Hematopoietic multipotent progenitor cell treated with erythropoietin and hydrocortisone succinate and interleukin-3 and kit ligand, for 6 days (in vitro differentiated cells): ENCODE data around the gene AGFG1.
"Not testable (repeated sequence)": the region's sequence is repeated elsewhere in the genome, so short reads cannot be mapped to it uniquely, and the experiment has no call there.

Source experiments
- DNase-seq: peaks from one replicate; pipeline ENCODE4 v3.0.0-alpha.2; 2015

AGFG1 gene

DNA sequence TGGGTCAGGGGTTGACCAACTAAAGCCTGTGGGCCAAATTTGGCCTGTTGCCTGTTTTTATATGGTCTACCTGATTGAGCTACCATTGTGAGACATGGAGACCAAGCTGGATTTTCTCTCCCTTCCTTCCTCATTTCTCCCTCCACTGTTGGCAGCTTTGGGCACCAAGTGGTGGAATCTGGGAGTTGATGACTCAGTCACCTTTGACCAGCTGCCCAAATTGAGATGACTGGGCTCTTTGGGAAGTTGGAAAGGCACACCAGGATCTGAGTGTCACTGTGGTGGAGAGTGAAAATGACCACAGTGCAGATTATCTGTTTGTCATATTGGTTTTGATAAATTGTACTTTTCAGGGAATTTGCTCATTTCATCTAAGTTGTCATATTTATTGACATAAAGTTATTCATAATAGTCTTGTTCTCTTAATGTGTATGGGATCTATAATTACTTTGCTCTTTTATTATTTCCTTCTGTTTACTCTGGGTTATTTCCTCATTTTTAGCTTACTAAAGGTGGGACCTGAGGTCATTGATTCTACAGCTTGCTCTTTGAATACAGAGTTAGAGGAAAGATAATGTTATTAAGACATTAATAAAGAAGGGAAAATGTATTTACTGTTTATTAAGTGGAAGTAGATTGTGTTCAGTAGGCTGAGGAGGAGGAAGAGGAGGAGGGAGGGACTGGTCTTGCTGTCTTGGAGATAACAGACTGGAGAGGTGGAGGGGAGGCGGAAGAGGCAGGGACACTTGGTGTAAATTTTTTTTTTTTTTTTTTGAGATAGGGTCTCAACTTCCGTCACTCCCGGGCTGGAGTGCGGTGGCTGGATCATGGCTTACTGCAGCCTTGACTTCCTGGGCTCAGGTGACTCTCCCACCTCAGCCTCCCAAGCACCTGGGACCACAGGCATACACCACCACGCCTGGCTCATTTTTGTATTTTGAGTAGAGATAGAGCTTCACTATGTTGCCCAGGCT lies 31.8 kb downstream of the AGFG1 start:
- peak; percentile 25 for DNase-seq

DNA sequence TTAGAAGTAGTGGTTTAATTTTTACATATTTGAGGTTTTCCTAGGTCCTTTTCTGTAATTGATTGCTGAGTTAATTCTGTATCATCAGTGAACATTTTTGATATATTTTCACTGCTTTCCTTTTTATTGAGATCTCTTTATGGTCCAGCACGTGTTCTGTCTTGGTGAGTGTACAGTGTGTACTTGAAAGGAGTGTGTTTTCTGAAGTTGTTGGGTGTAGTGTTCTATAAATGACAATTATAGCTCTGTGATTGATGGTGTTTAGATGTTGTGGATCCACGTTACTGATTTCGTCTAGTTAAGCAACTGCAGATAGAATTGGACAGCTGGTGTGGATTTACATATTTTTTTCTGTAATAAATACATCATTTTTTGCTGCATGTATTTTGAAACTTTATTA lies 32.7 kb downstream of the AGFG1 start:
- DNase-seq, result no peak

DNA sequence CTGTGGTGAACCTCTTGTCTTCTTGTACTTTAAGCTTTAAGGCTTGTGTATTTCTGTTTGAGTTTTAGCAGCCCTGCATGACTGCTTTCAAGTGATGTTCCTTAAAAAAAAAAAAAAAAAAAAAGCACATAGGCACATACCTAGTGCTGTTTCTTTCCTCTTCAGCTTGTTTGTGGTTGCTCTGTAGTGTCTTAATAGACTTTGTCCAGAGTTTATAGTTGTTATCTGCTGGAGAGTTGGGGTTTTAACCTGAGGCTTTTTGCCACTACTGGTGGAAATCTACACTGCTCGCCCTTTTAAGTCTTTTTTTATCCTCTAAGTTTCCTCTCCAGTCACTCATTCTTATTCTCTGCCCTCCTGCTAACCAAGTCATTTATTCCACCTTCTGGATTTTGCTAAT lies 34.5 kb downstream of the AGFG1 start:
- peak; percentile 43 for DNase-seq

DNA sequence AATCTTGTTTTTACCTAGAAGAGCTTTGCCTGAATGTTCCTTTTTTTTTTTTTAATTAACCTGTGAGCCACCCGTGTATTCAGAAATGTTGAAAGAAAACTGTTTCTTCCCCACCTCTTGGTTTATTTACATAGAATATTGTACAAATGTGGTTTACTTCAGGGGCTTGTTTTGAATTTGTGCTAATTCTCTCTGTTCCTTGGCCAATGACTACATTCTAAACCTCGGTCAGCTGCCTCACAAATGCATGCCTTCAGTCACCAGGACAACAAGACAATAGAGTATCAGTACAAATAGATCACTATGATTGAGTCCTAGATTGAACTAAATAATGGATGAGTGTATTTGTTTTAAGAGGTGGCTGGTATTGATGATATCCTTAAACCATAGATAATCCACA lies 36.0 kb downstream of the AGFG1 start:
- DNase-seq, result no peak

DNA sequence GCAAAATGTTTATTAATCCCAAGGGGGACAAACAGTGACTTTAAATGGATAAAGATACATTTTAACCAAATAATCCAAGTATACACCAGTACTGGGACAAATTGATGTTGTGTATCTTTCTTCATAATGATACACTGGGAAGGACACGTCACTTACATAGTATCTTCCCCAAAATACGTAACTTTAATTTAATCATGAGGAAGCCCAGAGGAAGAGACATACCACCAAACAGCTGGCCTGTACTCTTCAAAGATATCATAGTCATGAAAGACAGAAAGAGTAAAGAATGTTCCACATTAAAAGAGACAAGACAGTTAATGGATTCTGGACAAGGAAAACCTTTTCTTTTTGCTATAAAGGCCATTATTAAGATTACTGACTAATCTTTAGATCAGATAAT lies 37.1 kb downstream of the AGFG1 start:
- DNase-seq, result peak; percentile 38

DNA sequence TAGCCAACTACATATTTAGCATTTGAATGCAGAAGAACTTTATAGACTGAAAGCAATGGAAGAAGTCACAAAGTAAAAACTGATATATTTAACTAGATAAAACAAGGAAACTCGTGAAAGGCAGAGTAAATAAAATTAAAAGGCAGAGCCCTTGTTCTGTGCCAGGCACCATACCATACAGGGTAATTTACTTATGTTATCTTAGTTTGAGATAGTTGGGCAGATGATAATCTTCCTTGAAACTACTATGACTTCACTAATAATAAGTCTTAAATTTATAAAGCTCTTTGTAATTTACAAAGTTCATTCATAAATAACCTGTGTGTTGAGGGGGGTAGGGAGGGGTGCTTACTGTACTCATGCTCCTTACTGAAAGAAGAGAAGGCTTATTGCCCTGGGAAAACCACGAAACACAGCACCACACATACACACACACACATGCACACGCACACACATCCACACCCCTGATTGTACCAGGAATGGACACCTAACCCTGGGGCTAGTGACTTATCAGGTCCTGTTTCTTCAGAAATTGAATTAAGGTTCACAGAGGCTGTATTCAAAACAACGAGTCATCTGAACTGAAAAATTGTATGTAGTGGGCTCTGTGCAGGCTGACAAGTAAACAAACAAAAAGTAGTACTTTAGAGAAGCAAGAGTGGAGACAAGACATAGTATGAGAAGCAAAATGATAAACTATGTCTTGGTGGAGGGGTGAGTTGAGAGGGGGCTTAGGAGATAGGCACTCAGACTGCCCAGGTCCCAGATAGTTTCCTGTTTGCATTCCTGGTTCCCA lies 38.1 kb downstream of the AGFG1 start:
- DNase-seq, result peak; percentile 38

DNA sequence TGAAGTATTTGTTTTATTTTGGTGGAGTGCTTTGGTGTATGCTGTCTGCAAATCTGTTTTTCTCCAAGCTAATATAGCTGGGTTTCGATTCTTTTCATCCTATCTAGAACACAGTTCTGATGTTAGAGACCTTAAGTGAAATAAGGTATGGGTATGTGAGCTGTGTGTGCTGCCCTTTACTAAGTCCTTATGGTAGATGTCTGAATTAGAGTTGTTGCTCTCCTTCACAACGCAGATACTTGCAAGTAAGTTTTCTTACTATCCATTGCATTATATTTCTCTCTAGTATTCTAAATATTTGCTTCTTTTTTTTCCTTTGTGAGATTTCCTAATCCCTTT lies 38.6 kb downstream of the AGFG1 start:
- no peak for DNase-seq

DNA sequence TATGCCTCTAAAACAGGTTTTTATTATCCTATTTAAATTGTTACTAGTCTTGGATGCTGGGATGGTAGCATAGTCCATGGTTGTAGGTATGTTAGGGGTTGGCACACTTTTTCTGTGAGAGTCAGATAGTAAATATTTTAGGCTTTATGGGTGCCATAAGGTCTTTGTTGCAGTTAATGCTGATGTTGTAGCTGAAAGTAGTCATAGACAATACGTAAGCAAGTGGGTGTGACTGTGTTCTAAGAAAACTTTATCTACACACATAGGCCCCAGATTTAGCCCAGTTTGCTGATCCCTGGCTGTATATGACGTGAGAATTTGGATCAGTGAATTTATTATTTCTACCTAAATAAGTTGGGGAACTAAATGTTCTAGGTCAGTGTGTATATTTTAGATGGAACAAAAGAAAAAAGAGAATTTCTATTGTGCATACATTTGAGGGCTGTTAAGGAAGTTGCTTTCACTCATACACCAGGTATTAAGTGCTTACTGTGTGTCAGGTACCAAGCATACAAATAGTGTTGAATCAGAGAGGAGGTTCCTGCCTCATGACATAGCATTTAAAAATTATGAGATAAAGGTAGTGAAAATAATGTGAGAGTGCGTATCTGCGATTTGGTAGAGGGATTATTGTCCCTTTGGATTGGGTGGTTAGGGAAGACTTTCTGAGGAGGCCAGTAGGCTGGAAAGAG lies 39.4 kb downstream of the AGFG1 start:
- DNase-seq, result peak; percentile 76

DNA sequence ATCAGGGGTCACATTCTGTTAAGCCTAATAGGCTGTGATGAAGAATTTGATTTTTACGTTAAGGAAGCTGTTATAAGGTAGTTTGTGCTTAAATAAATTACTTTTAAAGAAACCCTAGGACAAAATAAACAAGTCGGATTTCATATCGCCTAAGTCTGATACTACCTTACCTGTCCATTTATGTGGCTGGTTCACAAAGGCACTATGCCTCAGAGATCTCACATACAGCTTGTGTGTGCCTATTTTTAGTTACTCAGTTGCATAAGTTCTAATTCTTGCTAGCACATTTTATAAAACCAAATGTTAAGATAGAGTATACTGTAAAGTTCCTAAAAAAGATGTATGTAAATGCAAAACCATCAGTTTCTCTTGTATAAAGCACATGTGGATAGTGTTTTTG lies 40.0 kb downstream of the AGFG1 start:
- DNase-seq, result no peak

DNA sequence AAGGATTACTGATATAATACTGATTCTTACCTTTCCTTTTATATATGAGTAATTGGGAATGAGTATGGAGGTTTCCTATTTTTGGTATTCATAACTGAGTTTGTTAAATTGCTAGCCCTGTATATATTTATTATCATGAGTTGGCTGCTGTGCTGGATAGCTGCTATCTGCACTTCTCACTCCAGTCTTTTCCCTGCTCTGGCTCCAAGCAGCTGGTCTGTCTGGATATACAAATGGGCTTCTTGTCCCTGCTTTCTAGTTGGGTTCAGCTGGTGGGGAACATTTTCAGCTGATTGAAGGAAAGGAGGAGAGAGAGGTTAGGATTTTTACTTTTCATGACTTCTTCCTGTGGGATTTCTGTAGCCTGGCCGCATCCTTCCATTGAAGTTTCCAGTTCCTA lies 41.2 kb downstream of the AGFG1 start:
- DNase-seq, result peak; percentile 43

DNA sequence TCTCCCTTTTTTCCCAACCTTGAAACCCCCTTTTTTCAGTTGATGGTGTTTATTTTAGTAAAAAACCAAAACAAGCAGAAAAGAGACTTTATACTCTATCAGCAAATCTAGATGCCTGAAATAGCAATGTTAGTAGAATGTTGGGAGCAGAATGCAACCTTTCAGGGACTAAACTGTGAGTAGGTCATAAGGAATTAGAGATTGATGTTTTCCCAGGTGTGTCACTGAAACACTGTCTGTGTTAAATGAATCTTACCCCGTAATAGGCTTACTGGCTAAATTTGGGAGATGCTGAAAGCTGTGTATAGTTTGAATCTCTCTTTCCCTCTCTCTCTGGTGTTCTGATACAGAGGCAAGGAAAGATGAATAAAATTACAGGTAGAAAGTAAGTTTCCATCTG lies 43.8 kb downstream of the AGFG1 start:
- no peak for DNase-seq

DNA sequence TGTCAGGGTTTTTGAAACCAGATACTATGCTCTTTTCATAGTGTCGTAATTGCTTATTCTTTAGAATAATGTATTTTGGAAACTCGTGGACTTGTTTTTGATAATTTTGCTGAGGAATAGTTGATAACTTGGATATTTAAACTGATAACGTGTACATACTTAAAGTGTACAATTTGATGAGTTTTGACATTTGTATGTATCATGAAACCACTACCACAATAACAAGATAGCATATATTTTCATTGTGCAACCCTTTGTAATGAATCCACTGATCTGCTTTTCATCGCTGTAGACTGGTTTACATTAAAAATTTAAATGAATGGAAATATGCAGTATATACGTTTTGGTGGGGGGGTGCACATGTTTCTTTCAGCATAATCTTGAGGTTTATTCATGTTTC lies 45.8 kb downstream of the AGFG1 start:
- DNase-seq, result no peak

DNA sequence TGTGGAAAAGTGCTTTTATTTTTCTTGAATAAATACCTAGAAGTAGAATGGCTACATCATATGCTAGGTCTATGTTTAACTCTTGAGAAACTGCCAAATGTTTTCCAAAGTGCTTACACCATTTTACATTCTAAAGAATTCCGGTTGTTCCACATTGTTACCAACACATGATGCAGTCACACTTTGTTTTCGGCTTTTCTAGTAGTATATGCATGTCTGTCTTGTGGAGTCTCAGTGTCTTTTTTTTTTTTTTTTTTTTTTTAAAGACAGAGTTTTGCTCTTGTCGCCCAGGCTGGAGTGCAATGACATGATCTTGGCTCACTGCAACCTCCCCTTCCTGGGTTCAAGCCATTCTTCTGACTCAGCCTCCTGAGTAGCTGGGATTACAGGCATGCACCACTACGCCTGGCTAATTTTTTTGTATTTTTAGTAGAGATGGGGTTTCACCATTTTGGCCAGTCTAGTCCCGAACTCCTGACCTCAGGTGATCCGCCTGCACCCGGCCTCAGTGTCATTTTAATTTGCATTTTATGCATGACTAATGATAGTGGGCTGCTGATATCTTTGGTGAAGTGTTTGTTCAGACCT lies 46.4 kb downstream of the AGFG1 start:
- not testable (repeated sequence) for DNase-seq

DNA sequence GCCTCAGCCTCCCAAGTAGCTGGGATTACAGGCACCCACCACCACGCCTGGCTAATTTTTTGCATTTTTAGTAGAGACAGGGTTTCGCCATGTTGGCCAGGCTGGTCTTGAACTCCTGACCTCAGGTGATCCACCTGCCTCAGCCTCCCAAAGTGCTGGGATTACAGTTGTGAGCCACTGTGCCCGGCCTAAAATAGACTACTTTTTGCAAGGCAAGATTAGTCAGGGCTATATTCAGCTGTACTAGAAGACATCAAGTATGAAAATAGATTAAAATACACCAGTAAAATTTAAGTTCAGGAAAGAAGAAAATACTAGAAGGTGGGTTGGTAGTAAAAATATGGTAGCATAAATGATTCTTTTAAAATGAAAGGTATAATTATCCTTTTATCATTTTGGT lies 49.2 kb downstream of the AGFG1 start:
- DNase-seq, result not testable (repeated sequence)

DNA sequence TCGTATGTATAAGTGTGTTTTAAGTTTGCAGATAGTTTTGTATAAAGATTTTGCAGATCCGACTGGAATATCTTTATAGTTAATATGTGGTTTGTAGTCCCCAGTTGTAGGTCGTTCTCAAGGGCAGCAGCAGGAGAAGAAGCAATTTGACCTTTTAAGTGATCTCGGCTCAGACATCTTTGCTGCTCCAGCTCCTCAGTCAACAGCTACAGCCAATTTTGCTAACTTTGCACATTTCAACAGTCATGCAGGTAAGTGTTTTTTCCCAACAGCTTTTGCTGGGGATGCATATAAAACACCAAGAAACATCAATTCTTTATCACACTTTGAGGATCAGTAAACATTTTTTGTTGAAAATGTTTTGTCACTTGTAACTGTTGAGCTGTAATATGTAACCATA lies 52.7 kb downstream of the AGFG1 start:
- no peak for DNase-seq

DNA sequence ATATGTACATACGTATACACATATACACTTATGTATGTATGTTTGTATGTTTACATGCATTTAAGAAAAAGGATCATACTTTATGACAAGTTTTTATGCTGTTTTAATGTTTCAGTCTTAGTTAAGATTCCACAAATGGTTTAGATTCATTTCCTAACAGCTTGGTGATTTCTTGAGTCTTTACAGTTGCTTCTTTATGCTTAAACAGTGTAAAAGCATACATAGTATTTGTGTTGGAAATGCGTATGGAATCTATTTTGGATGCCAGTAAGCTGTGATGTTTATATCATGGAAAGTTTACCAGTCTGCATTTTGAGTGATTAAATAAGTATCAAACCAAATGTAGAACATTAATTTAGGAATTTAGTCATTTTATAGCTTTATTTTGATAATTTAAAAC lies 55.4 kb downstream of the AGFG1 start:
- no peak for DNase-seq

DNA sequence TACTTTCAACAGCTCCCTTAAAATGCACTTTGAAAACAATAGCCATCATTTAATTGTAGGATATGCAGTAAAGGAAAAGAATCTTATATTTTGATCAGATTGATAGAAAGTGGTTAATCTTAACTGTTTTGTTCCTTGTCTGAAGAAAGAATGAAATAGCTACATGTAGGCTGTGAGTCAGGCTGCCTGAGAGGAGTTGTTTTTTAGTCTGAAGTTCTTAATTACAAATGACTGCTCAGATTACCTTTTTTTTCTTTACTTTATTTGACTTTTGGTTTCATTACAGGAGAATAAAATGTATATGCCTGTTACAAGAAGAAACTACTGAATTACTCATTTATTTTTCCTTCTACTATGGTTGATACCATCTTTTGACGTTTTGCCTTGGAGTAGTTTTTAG lies 56.8 kb downstream of the AGFG1 start:
- no peak for DNase-seq

DNA sequence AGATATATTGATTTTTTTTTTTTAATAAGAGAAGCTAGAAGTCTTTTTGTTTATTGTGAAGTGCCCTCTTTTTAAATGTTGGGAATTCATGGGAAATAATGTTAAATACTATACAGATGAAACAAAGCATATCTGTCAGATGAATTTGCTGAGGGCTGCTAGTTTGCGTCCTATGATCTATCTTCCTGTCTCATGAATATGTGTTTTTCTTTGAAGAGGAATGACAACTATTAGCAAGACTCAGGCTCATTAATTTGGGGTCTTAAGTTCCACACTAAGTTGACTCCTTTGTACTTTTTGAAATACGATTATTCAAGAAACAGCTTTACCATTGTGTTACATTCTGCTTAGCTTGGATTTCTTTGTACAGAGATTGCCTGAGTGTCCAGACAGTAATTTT lies 57.9 kb downstream of the AGFG1 start:
- no peak for DNase-seq

DNA sequence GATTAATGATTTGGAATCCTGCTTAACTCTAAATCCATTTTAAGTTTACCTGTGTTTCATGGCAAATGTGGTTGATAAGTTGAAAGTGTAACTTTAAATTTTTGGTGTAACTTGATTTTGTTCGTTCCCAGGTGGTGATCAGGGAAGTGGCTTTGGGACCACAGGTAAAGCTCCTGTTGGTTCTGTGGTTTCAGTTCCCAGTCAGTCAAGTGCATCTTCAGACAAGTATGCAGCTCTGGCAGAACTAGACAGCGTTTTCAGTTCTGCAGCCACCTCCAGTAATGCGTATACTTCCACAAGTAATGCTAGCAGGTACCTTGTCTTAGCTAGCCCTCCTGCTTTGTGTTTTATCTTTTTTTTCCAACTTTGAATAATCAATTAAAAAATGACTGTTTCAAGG lies 62.8 kb downstream of the AGFG1 start:
- DNase-seq, result no peak

DNA sequence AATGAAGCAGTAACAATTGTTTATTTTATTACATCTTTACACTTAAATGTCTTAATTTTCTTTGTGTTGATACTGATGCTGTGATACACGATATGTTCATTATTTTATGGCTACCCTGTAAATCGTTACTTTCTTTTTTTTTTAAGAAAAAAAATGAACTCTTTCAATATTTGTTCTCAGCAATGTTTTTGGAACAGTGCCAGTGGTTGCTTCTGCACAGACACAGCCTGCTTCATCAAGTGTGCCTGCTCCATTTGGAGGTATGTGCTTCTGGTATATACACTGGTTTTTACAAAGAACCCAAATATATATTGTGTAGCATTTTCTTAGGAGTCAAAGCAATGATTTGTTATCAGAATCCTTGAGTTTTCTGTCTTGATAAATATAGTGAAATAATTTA lies 64.5 kb downstream of the AGFG1 start:
- DNase-seq, result peak; percentile 37

DNA sequence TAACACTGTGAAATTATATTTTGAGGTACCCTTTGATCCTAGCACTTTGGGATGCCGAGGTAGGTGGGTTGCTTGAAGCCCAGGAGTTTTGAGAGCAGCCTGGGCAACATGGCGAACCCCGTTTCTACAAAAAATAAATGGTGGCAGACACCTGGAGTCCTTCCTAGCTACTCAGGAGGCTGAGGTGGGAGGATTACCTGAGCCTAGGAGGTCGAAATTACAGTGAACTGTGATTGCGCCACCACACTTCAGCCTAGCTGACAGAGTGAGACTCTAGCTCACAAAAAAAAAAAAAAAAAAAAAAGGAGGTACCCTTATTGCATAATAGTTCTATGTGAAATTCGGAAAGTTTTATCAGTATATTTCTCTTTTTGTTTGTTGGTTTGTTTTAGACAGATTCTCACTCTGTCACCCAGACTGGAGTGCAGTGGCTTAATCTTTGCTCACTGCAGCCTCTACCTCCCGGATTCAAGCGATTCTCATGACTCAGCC lies 67.6 kb downstream of the AGFG1 start:
- no peak for DNase-seq

DNA sequence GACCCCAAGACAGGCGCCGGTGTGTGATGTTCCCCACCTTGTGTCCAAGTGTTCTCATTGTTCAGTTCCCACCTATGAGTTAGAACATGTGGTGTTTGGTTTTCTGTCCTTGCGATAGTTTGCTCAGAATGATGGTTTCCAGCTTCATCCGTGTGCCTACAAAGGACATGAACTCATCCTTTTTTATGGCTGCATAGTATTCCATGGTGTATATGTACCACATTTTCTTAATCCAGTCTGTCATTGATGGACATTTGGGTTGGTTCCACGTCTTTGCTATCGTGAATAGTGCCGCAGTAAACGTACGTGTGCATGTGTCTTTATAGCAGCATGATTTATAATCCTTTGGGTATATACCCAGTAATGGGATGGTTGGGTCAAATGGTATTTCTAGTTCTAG lies 68.4 kb downstream of the AGFG1 start:
- DNase-seq, result not testable (repeated sequence)

DNA sequence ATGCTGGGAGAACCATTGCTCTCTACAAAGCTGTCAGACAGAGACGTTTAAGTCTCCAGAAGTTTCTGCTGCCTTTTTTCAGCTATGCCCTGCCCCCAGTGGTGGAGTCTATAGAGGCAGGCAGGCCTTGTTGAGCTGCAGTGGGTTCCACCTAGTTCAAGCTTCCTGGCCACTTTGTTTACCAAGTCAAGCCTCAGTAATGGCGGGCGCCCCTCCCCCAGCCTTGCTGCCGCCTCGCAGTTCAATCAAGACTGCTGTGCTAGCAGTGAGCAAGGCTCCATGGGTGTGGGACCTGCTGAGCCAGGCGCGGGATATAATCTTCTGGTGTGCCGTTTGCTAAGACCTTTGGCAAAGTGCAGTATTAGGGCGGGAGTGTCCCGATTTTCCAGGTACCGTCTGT lies 74.0 kb downstream of the AGFG1 start:
- DNase-seq, result peak; percentile 39
